Endodermal cell (in vitro differentiated cells): ENCODE results near the gene ARHGAP20. TPM values are rescaled to one million over a fixed set of nuclear protein-coding genes. Genes with fewer than 3 reads are reported as not detected.

Experiments
- DNase-seq: peaks from one replicate; pipeline ENCODE4 v3.0.0-alpha.2; 2017
- H3K27ac ChIP-seq: 2 replicates; pipeline ENCODE4 v1.5.1; 2013; ENCODE audit warnings: mild to moderate bottlenecking, low read depth, low read length, moderate library complexity
- H3K27me3 ChIP-seq: 2 replicates; pipeline ENCODE4 v1.6.1; 2013; ENCODE audit warnings: mild to moderate bottlenecking, low read length, moderate library complexity; ENCODE audit not compliant: insufficient read depth, control insufficient read depth, poor library complexity, severe bottlenecking
- H3K36me3 ChIP-seq: 2 replicates; pipeline ENCODE4 v1.7.0; 2013; ENCODE audit warnings: mild to moderate bottlenecking, low read length, moderate library complexity; ENCODE audit not compliant: control insufficient read depth, insufficient read depth
- H3K4me1 ChIP-seq: one replicate; pipeline ENCODE4 v1.7.0; 2013; ENCODE audit warnings: low read length; ENCODE audit not compliant: control insufficient read depth, insufficient read depth
- H3K4me3 ChIP-seq: 2 replicates; pipeline ENCODE4 v1.5.1; 2013; ENCODE audit warnings: mild to moderate bottlenecking, low read length, moderate library complexity
- H3K9ac ChIP-seq: 2 replicates; pipeline ENCODE4 v1.6.1; 2013; ENCODE audit warnings: mild to moderate bottlenecking, low read length, moderate library complexity; ENCODE audit not compliant: poor library complexity, severe bottlenecking; ENCODE audit errors: extremely low read depth
- H3K9me3 ChIP-seq: 2 replicates; pipeline ENCODE4 v1.6.1; 2013; ENCODE audit warnings: mild to moderate bottlenecking, low read length, moderate library complexity; ENCODE audit not compliant: control insufficient read depth
- H3K27ac Mint-ChIP-seq: 2 replicates; pipeline ENCODE4 v1.8.0; 2020; ENCODE audit warnings: mixed read lengths
- H3K27me3 Mint-ChIP-seq: 2 replicates; pipeline ENCODE4 v1.8.0; 2021; ENCODE audit warnings: mild to moderate bottlenecking, mixed read lengths; ENCODE audit not compliant: insufficient read depth
- H3K36me3 Mint-ChIP-seq: 2 replicates; pipeline ENCODE4 v1.8.0; 2020; ENCODE audit warnings: low read depth, mixed read lengths
- H3K4me1 Mint-ChIP-seq: 2 replicates; pipeline ENCODE4 v1.8.0; 2020; ENCODE audit warnings: mixed read lengths
- H3K4me3 Mint-ChIP-seq: 2 replicates; pipeline ENCODE4 v1.8.0; 2020; ENCODE audit warnings: mild to moderate bottlenecking, moderate library complexity, mixed read lengths
- H3K9me3 Mint-ChIP-seq: 2 replicates; pipeline ENCODE4 v1.8.0; 2020; ENCODE audit warnings: mild to moderate bottlenecking, mixed read lengths
- CTCF ChIP-seq: fragments of 200-600 bp; sonication (generic); conservative IDR thresholded peaks from 2 replicates; pipeline ENCODE4 v1.5.0; 2021; ENCODE audit warnings: antibody characterized with exemption, mild to moderate bottlenecking
- WGBS, 2 experiments: methylation state at CpG; one replicate each; pipeline versions ENCODE4 v1.1.5 to v1.1.7; 2013; ENCODE audit warnings: missing lambda C conversion rate in 2 of 2, mixed read lengths in 1 of 2; ENCODE audit not compliant: insufficient coverage in 1 of 2, insufficient read length in 1 of 2; 5-methylcytosine and 5-hydroxymethylcytosine counted together
- total RNA-seq, 2 donors: library from RNA; stranded (reverse); fragmentation: NEBNext Ultra II Directional in 1 of 2; extraction: Animal tissue kit (Norgen Biotek cat#: 25700) in 1 of 2; gene quantifications; 2 replicates in 1 of 2; 3 replicates in 1 of 2; pipeline ENCODE4 v1.2.1, GENCODE V29; 2021

Gene ARHGAP20
- total RNA-seq, 2 donors from 2014 or later = 0.15 to 0.27 TPM

DNA sequence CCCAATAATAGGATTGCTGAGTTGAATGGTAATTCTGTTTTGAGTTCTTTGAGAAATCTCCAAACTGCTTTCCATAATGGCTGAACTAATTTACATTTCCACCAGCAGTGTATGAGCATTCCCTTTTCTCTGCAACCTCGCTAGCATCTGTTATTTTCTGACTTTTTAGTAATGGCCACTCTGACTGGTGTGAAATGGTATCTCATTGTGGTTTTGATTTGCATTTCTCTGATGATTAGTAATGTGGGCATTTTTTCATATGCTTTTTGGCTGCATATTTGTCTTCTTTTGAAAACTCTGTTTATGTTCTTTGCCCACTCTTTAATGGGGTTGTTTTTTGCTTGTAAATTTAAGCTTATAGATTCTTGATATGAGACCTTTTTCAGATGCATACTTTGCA lies 185.1 kb downstream of the ARHGAP20 start:
- H3K27me3 ChIP-seq = no peaks in the 10 kb centered on the region
- Mint-ChIP-seq H3K27ac (no peak overlapping the region), H3K27me3 (no peaks in the 10 kb centered on the region), H3K36me3 (no peaks in the 10 kb centered on the region), H3K4me3 (no peak overlapping the region), H3K9me3 (peaks cover 22% of the 10 kb centered on the region), H3K4me1 (no peaks in the 10 kb centered on the region)
- WGBS, 2 experiments = 86% methylated on average over 1 of the region's 1 CpG; no CpG with 5 or more reads in 1 of the 2 experiments
- H3K4me1 ChIP-seq = no peaks in the 10 kb centered on the region
- H3K9ac ChIP-seq = no peak overlapping the region
- peaks cover 19% of the 10 kb centered on the region for H3K9me3 ChIP-seq
- H3K36me3 ChIP-seq = no peaks in the 10 kb centered on the region
- H3K4me3 ChIP-seq = no peak overlapping the region
- TF ChIP-seq CTCF = no peak
- DNase-seq = no peak
- H3K27ac ChIP-seq = no peak overlapping the region
